Measurements from ENCODE around the gene SEMG2. TPM values are rescaled to one million over a fixed set of nuclear protein-coding genes. Genes with fewer than 3 reads are reported as not detected.

Gene SEMG2
- total and polyA plus RNA-seq, 2 donors from 2014 or later = 0.16 to 0.80 TPM

DNA sequence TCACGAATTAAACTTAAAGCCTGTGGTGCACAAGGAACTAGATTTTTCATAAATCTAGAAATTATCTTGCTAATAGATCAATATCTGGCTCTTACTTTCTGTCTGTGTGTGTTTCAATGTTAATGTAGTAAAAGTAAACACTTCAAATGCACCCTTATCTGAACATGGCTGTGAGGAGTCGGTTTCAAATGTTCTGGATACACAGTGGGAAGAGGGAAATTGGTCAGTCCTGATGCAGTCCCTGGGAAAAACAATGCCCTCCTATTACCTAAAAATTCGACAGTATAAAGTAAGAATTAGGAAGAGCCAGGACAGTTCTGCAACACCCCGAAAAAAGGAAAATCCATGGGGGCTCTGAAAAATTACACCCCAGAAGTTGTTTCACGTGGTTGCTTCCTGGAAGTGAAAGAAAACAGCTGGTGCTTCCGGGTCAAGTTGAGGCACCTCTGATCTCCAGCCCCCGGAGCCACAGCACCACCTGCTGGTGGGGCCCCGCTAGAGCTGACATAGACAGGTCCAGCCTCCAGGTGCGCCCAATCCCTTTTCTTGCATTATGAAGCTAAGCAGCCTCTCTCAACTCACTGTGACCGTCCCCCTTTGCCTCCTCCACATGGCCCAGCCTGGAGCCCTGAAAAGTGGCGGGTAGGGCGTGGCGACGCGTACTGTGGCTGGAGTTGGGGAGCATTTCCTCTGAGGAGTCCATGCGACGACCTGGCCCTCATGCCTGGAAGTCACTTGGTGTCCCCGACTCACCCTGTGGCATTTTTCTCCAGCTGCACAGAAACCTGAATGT, 8.3 kb downstream of the SEMG2 start:
- Histone ChIP-seq H3K9me3 (ENCODE audit: control insufficient read depth in 2 of 3, insufficient read depth in 1 of 3, low read length in 3 of 3) (no peaks in the 10 kb centered on the region), H3K4me1 (ENCODE audit: control insufficient read depth in 2 of 3, insufficient read depth in 2 of 3, low read depth in 1 of 3, low read length in 3 of 3) (no peaks in the 10 kb centered on the region), H3K4me3 (ENCODE audit: low read length in 3 of 3) (no peak overlapping the region), H3K36me3 (ENCODE audit: control insufficient read depth in 2 of 3, insufficient read depth in 3 of 3, low read length in 3 of 3) (no peaks in the 10 kb centered on the region), H3K27me3 (ENCODE audit: control insufficient read depth, insufficient read depth, low read length) (no peaks in the 10 kb centered on the region), H3K27ac (ENCODE audit: low read depth in 2 of 2, low read length in 2 of 2) (no peak overlapping the region), H3K9ac (ENCODE audit: low read length in 3 of 3) (no peak overlapping the region)
- FAIRE-seq (no peak), DNase-seq (no peak)
- intact Hi-C loops (cut with DNase I) = no loop called here
- TF ChIP-seq, protein P1, sequence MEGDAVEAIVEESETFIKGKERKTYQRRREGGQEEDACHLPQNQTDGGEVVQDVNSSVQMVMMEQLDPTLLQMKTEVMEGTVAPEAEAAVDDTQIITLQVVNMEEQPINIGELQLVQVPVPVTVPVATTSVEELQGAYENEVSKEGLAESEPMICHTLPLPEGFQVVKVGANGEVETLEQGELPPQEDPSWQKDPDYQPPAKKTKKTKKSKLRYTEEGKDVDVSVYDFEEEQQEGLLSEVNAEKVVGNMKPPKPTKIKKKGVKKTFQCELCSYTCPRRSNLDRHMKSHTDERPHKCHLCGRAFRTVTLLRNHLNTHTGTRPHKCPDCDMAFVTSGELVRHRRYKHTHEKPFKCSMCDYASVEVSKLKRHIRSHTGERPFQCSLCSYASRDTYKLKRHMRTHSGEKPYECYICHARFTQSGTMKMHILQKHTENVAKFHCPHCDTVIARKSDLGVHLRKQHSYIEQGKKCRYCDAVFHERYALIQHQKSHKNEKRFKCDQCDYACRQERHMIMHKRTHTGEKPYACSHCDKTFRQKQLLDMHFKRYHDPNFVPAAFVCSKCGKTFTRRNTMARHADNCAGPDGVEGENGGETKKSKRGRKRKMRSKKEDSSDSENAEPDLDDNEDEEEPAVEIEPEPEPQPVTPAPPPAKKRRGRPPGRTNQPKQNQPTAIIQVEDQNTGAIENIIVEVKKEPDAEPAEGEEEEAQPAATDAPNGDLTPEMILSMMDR (IDR thresholded peaks at IDR 0.05; ENCODE audit: borderline replicate concordance, extremely low read depth, insufficient read depth) = no peak

DNA sequence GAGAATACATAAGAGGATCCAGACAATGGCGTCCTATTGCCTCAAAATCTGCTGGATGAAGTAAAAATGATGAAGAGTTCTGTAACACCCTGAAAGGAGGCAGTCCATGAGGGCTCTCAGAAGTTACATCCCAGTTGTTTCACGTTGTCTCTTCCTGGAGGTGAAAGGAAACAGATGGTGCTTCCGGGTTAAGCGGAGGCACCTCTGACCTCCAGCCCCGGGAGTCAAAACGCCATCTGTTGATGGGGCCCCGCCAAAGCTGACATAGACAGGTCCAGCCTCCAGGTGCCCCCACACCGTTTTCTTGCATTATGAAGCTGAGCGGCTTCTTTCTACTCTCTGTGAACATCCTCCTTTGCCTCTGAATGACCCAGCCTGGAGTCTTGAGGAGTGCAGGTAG, 9.5 kb downstream of the SEMG2 start:
- intact Hi-C loops (cut with DNase I) = no loop called here
- no peaks in the 10 kb centered on the region for H3K27me3 ChIP-seq (ENCODE audit: control insufficient read depth, insufficient read depth, low read length)
- H3K4me3 ChIP-seq (ENCODE audit: low read length in 3 of 3) = no peak overlapping the region
- FAIRE-seq = no peak
- peaks cover 0 to 2% (median 0%) of the 10 kb centered on the region in 3 donors for H3K9me3 ChIP-seq (ENCODE audit: control insufficient read depth in 2 of 3, insufficient read depth in 1 of 3, low read length in 3 of 3)
- no peak overlapping the region for H3K9ac ChIP-seq (ENCODE audit: low read length in 3 of 3)
- no peak overlapping the region for H3K27ac ChIP-seq (ENCODE audit: low read depth in 2 of 2, low read length in 2 of 2)
- H3K36me3 ChIP-seq (ENCODE audit: control insufficient read depth in 2 of 3, insufficient read depth in 3 of 3, low read length in 3 of 3) = no peaks in the 10 kb centered on the region
- TF ChIP-seq, protein P1 (IDR thresholded peaks at IDR 0.05; ENCODE audit: borderline replicate concordance, extremely low read depth, insufficient read depth) = no peak
- no peak for DNase-seq
- no peaks in the 10 kb centered on the region for H3K4me1 ChIP-seq (ENCODE audit: control insufficient read depth in 2 of 3, insufficient read depth in 2 of 3, low read depth in 1 of 3, low read length in 3 of 3)

DNA sequence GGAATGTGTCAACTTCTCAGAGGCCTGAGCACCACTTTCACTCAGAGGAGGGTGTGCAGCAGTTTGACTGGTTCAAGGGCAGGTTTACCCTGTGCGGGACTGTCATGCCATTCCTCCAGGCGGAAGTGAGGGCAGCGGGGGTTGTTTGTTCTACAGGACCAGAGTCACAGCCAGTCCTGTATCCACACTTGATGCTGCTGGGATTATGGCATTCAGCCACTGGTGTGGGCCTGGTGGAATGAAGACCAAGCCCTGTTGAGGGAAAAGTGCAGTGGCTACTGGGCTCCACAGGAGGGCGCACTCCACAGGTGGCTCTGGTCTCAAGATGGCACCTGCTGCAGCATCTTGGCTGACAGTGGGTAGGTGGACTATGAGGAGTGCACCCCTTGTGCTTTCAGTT, 14.8 kb downstream of the SEMG2 start:
- Histone ChIP-seq H3K36me3 (ENCODE audit: control insufficient read depth in 2 of 3, insufficient read depth in 3 of 3, low read length in 3 of 3) (no peaks in the 10 kb centered on the region), H3K4me1 (ENCODE audit: control insufficient read depth in 2 of 3, insufficient read depth in 2 of 3, low read depth in 1 of 3, low read length in 3 of 3) (no peaks in the 10 kb centered on the region), H3K27me3 (ENCODE audit: control insufficient read depth, insufficient read depth, low read length) (no peaks in the 10 kb centered on the region), H3K9ac (ENCODE audit: low read length in 3 of 3) (no peak overlapping the region), H3K27ac (ENCODE audit: low read depth in 2 of 2, low read length in 2 of 2) (no peak overlapping the region), H3K4me3 (ENCODE audit: low read length in 3 of 3) (no peak overlapping the region), H3K9me3 (ENCODE audit: control insufficient read depth in 2 of 3, insufficient read depth in 1 of 3, low read length in 3 of 3) (peaks cover 0 to 4% (median 0%) of the 10 kb centered on the region in 3 donors)
- intact Hi-C loops (cut with DNase I) = no loop called here
- DNase-seq (no peak), FAIRE-seq (no peak)
- TF ChIP-seq, protein P1 (IDR thresholded peaks at IDR 0.05; ENCODE audit: borderline replicate concordance, extremely low read depth, insufficient read depth) = no peak
